Pancreas (tissue), 10 donors: Measurements from ENCODE around the gene C16orf92. TPM values are rescaled to one million over a fixed set of nuclear protein-coding genes. Genes with fewer than 3 reads are reported as not detected.

ENCODE experiments used
- ATAC-seq, 4 donors: fragments of 200-7000 bp; cut with Tn5 transposase; one replicate each; pipeline versions ENCODE4 v1.8.0 to v1.9.1; 2020; ENCODE audit warnings: mild to moderate bottlenecking in 4 of 4, moderate library complexity in 4 of 4
- DNase-seq, 6 donors: peaks; one replicate each; pipeline ENCODE4 v3.0.0-alpha.2; 2020
- FAIRE-seq: peaks from 2 replicates; lab custom pipeline; 2012; peaks lifted over from hg19 to GRCh38; lab: Jason Lieb, UNC
- H3K27ac ChIP-seq, 4 donors: fragments of 200-600 bp; sonication (generic); 1 replicate in 3 of 4; 2 replicates in 1 of 4; pipeline versions ENCODE4 v1.5.0 to v1.8.0; 2020
- H3K27me3 ChIP-seq, 4 donors: fragments of 200-600 bp; one replicate each; pipeline ENCODE4 v1.8.0; 2021
- H3K36me3 ChIP-seq, 3 donors: fragments of 200-600 bp; sonication (generic) in 1 of 3; one replicate each; pipeline versions ENCODE4 v1.5.0 to v1.8.0; 2020 to 2021
- H3K4me1 ChIP-seq, 3 donors: fragments of 200-600 bp; one replicate each; pipeline ENCODE4 v1.8.0; 2021
- H3K4me3 ChIP-seq, 4 donors: fragments of 200-600 bp; sonication (generic) in 2 of 4; one replicate each; pipeline versions ENCODE4 v1.5.0 to v1.8.0; 2020 to 2021
- H3K9me3 ChIP-seq, 4 donors: fragments of 200-600 bp; one replicate each; pipeline ENCODE4 v1.8.0; 2021
- WGBS, 2 donors: extraction: QIAGEN DNeasy Blood & Tissue Kit; methylation state at CpG; one replicate each; pipeline ENCODE4 v1.1.7; 2013; 5-methylcytosine and 5-hydroxymethylcytosine counted together
- intact Hi-C, 3 donors: fragments of 100-400 bp; cut with DNase I; formaldehyde crosslinking; loops; one replicate each; pipeline versions ENCODE4 v1.11.1 to v1.14.2; 2022
- polyA plus RNA-seq, 2 donors: library from polyadenylated mRNA; stranded (reverse); fragments of 200-250 nt; gene quantifications; one replicate each; pipeline ENCODE4 v1.2.3, GENCODE V29; 2013
- total RNA-seq, 6 donors: library from RNA; stranded (reverse); fragmentation: NEBNext Ultra II Directional in 4 of 6; extraction: Animal tissue kit (Norgen Biotek cat#: 25700) in 4 of 6; gene quantifications; one replicate each; pipeline versions ENCODE4 v1.2.1 to v1.2.4, GENCODE V29; 2021 to 2023
- TF ChIP-seq, protein P1 (sequence below), 4 donors: fragments of 200-600 bp; sonication (generic) in 3 of 4; IDR thresholded peaks; one replicate each; pipeline versions ENCODE4 v1.5.0 to v1.8.0; 2021; ENCODE audit warnings: antibody characterized with exemption in 4 of 4
- donor health status: healthy with polysubstance abuse.
- donor health status: DM: no; HTN: no; CAD: no; lungs with moderate emphysema.
- donor health status: DM: no; HTN: no; CAD: no.
- donor health status: control.
- donor health status: control.
- donor health status: Bipolar disorder and iron deficiency.
- donor health status: DM: yes; HTN: yes; CAD: no.
- donor health status: DM: no; HTN: no; CAD: no.
- donor health status: DM: no; HTN: no; CAD: no.
- donor health status: DM: yes; HTN: yes; CAD: no.

C16orf92 gene
- total and polyA plus RNA-seq, 8 donors: not detected

DNA sequence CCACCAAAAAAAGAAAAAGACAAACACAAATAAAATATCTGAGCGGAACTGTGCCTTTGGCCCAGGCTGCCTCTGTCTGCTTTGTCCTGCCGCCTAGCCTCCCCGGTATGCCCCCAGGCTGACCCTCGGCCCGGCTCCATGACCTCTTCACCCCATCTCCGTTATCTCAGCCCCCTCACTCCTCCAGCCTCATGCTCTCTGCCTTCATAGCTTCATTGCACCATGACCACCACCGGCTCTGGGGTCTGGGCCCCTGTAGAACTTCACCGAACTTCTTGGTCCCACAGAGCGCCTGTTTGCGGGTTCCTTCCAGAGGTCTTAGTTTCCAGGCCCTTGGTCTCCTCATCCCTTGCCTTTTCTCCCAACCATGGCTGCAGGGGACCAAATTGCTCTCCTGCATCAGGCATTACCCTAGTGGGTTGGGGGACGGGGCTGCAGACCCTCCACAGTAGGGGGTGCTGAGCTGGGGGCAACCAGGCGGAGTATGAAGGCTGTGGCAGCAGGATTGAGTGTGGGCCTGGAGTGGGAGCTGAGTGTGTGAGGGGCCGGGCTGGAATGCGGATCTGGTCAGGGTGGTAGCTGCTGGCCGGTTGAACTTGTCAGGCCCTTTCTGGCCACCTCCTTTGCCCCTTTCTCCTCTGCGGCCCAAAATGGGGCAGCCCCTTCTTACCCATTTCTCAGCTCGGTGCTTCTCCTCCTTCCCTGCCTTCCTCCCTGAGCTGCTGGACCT, 34.5 kb upstream of the C16orf92 start:
- ATAC-seq (no peak), DNase-seq (peak in 1 of 6 donors; percentile 17), FAIRE-seq (no peak)
- TF ChIP-seq, protein P1, sequence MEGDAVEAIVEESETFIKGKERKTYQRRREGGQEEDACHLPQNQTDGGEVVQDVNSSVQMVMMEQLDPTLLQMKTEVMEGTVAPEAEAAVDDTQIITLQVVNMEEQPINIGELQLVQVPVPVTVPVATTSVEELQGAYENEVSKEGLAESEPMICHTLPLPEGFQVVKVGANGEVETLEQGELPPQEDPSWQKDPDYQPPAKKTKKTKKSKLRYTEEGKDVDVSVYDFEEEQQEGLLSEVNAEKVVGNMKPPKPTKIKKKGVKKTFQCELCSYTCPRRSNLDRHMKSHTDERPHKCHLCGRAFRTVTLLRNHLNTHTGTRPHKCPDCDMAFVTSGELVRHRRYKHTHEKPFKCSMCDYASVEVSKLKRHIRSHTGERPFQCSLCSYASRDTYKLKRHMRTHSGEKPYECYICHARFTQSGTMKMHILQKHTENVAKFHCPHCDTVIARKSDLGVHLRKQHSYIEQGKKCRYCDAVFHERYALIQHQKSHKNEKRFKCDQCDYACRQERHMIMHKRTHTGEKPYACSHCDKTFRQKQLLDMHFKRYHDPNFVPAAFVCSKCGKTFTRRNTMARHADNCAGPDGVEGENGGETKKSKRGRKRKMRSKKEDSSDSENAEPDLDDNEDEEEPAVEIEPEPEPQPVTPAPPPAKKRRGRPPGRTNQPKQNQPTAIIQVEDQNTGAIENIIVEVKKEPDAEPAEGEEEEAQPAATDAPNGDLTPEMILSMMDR (IDR thresholded peaks at IDR 0.05): no peak
- Histone ChIP-seq H3K9me3 (no peaks in the 10 kb centered on the region), H3K27me3 (no peaks in the 10 kb centered on the region), H3K27ac (no peak overlapping the region), H3K4me3 (no peak overlapping the region), H3K4me1 (no peaks in the 10 kb centered on the region), H3K36me3 (peaks cover 0 to 40% (median 18%) of the 10 kb centered on the region in 3 donors)
- 93 to 95% methylated on average over 16 to 17 of the region's 17 CpGs for WGBS, 2 donors
- intact Hi-C loops: no loop called here

DNA sequence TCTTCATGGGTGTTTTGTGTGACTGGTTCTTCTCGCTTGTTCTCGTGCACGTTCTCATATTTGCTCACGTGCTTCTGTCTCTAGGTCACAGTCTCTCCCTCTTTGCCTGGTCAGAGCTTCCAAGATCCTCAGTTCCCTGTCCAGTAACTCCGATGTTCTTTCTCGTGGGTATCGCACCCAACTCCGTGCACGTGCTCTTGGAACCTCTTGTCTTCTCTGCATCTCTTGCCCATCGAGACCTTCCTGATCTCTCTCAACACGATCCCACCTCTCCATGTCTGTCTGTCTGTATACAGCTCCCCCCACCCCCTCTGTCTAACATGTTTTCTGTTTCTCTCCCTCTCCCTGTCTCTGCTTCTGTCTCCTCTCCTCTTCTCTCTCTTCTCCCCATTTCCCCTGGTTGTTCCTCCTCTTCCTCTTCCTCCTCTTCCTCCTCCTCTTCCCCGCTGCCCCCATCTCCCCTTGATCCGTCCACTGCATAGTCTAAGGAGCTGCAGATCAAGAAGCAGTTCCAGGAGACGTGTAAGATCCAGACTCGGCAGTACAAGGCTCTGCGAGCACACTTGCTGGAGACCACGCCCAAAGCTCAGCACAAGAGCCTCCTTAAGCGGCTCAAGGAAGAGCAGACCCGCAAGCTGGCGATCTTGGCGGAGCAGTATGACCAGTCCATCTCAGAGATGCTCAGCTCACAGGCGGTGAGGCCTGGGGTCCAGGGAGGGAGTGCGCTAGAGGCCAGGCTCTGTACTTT, 33.7 kb upstream of the C16orf92 start:
- Histone ChIP-seq H3K27ac (no peak overlapping the region), H3K36me3 (peaks cover 0 to 32% (median 10%) of the 10 kb centered on the region in 3 donors), H3K4me3 (no peak overlapping the region), H3K27me3 (no peaks in the 10 kb centered on the region), H3K4me1 (peaks cover 0 to 2% (median 0%) of the 10 kb centered on the region in 3 donors), H3K9me3 (no peaks in the 10 kb centered on the region)
- WGBS, 2 donors: 89 to 91% methylated on average over 23 of the region's 23 CpGs
- TF ChIP-seq, protein P1 (IDR thresholded peaks at IDR 0.05): no peak
- intact Hi-C loops: no loop called here
- ATAC-seq (no peak), DNase-seq (no peak), FAIRE-seq (no peak)

DNA sequence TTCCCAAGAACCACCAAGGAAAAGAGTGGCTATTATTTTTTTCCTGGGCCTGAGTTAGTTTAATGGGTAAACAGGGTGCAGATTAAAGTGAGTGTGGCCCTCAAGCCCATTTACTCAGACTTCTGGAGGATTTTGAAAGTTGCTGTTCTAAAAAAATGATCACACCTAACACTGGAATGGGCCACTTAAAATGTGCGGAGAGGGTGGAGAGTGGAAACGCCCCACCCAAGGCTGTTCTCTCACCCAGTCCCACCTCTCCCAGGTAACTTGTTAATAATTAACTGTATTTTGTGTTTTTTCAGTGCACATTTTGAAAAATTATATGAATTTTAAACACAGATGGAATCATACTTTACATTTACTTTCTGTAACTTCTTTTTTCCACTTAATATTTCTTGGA, 33.0 kb upstream of the C16orf92 start:
- no peak for FAIRE-seq
- ATAC-seq: no peak
- intact Hi-C loops: no loop called here
- 65 to 66% methylated on average over 2 of the region's 2 CpGs for WGBS, 2 donors
- Histone ChIP-seq H3K4me3 (no peak overlapping the region), H3K36me3 (peaks cover 0 to 24% (median 6%) of the 10 kb centered on the region in 3 donors), H3K4me1 (peaks cover 0 to 4% (median 4%) of the 10 kb centered on the region in 3 donors), H3K27ac (no peak overlapping the region), H3K9me3 (no peaks in the 10 kb centered on the region), H3K27me3 (no peaks in the 10 kb centered on the region)
- TF ChIP-seq, protein P1 (IDR thresholded peaks at IDR 0.05): no peak
- DNase-seq: no peak

DNA sequence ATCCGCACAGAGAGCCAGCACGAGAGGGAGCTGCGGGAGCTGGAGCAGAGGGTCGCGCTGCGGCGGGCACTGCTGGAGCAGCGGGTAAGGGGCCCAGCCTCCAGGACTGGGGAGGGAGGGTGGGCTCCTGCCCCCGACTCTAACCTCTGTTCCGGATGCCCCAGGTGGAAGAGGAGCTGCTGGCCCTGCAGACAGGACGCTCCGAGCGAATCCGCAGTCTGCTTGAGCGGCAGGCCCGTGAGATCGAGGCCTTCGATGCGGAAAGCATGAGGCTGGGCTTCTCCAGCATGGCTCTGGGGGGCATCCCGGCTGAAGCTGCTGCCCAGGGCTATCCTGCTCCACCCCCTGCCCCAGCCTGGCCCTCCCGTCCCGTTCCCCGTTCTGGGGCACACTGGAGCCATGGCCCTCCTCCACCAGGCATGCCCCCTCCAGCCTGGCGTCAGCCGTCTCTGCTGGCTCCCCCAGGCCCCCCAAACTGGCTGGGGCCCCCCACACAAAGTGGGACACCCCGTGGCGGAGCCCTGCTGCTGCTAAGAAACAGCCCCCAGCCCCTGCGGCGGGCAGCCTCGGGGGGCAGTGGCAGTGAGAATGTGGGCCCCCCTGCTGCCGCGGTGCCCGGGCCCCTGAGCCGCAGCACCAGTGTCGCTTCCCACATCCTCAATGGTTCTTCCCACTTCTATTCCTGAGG, 32.0 kb upstream of the C16orf92 start:
- ATAC-seq (no peak), DNase-seq (peak in 2 of 6 donors; percentile 36 to 74), FAIRE-seq (no peak)
- TF ChIP-seq, protein P1 (IDR thresholded peaks at IDR 0.05): no peak
- WGBS, 2 donors: 94% methylated on average over 27 to 35 of the region's 35 CpGs
- Histone ChIP-seq H3K27me3 (no peaks in the 10 kb centered on the region), H3K4me1 (peaks cover 0 to 4% (median 4%) of the 10 kb centered on the region in 3 donors), H3K36me3 (peaks cover 0 to 14% (median 0%) of the 10 kb centered on the region in 3 donors), H3K27ac (no peak overlapping the region), H3K4me3 (no peak overlapping the region), H3K9me3 (no peaks in the 10 kb centered on the region)
- intact Hi-C loops: no loop called here
